Fibroblast of mammary gland (primary cell): Measurements from ENCODE around the gene DNASE2.

Experiments used
- DNase-seq: peaks from one replicate; pipeline ENCODE4 v3.0.0-alpha.2; 2010; ENCODE audit warnings: low read depth
- H3K4me3 ChIP-seq: 2 replicates; pipeline ENCODE4 v1.5.1; 2011; ENCODE audit warnings: low read depth, mild to moderate bottlenecking, low read length, moderate library complexity; ENCODE audit not compliant: control insufficient read depth
- CTCF ChIP-seq: conservative IDR thresholded peaks from 2 replicates; pipeline ENCODE4 v1.5.1; 2011; ENCODE audit warnings: low read depth, low read length, inconsistent platforms; ENCODE audit not compliant: control insufficient read depth, insufficient read depth

DNASE2 gene

GRCh38 chr19:12880551-12881171, 588 bp downstream of the DNASE2 start:
- TF ChIP-seq CTCF = no peak
- no peak for DNase-seq
- H3K4me3 ChIP-seq = peak overlapping the region; percentile 79

GRCh38 chr19:12875086-12875485, 6.2 kb downstream of the DNASE2 start:
- TF ChIP-seq CTCF = no peak
- H3K4me3 ChIP-seq = no peak overlapping the region
- DNase-seq = no peak

GRCh38 chr19:12873891-12874745, 7.1 kb downstream of the DNASE2 start:
- DNase-seq = no peak
- no peak overlapping the region for H3K4me3 ChIP-seq
- no peak for TF ChIP-seq CTCF

- H3K4me3 ChIP-seq = no peak overlapping the region
- DNase-seq = peak; percentile 61
- no peak for TF ChIP-seq CTCF
These were observed 8.0 kb downstream of the DNASE2 start for GRCh38 chr19:12872941-12873890.

GRCh38 chr19:12872255-12872654, 9.0 kb downstream of the DNASE2 start:
- DNase-seq = no peak
- no peak for TF ChIP-seq CTCF
- H3K4me3 ChIP-seq = no peak overlapping the region

- DNase-seq = no peak
- no peak for TF ChIP-seq CTCF
- H3K4me3 ChIP-seq = no peak overlapping the region
These were observed 9.6 kb downstream of the DNASE2 start for GRCh38 chr19:12871681-12872080.
